Smooth muscle cell (in vitro differentiated cells): ENCODE data around the gene NTSR1. TPM values are rescaled to one million over a fixed set of nuclear protein-coding genes. Genes with fewer than 3 reads are reported as not detected.

Experiments
- DNase-seq: peaks from one replicate; lab custom pipeline; 2025; ENCODE audit not compliant: unreplicated experiment; lab: John Stamatoyannopoulos, UW
- H2AFZ ChIP-seq: fragments of 200-600 bp; sonication (generic); 2 replicates; pipeline ENCODE4 v1.6.0; 2016; ENCODE audit warnings: antibody characterized with exemption, low read depth, mild to moderate bottlenecking
- H3F3A ChIP-seq: fragments of 200-600 bp; sonication (generic); 2 replicates; pipeline ENCODE4 v1.6.0; 2017; ENCODE audit warnings: antibody characterized with exemption, low read depth
- H3K27ac ChIP-seq: fragments of 200-600 bp; sonication (generic); 2 replicates; pipeline ENCODE4 v1.5.1; 2016; ENCODE audit warnings: low read depth, mild to moderate bottlenecking
- H3K27me3 ChIP-seq: fragments of 200-600 bp; sonication (generic); 2 replicates; pipeline ENCODE4 v1.6.1; 2016; ENCODE audit warnings: low read depth, mild to moderate bottlenecking
- H3K36me3 ChIP-seq: fragments of 200-600 bp; sonication (generic); 2 replicates; pipeline ENCODE4 v1.5.1; 2016; ENCODE audit warnings: low read depth
- H3K4me1 ChIP-seq: fragments of 200-600 bp; sonication (generic); 2 replicates; pipeline ENCODE4 v1.5.1; 2016; ENCODE audit warnings: low read depth
- H3K4me2 ChIP-seq: fragments of 200-600 bp; sonication (generic); 2 replicates; pipeline ENCODE4 v1.6.0; 2016; ENCODE audit warnings: mild to moderate bottlenecking
- H3K4me3 ChIP-seq: fragments of 200-600 bp; sonication (generic); 2 replicates; pipeline ENCODE4 v1.5.1; 2016; ENCODE audit warnings: mild to moderate bottlenecking
- H3K79me2 ChIP-seq: fragments of 200-600 bp; sonication (generic); 2 replicates; pipeline ENCODE4 v1.6.0; 2016; ENCODE audit warnings: low read depth, mild to moderate bottlenecking
- H3K9ac ChIP-seq: fragments of 200-600 bp; sonication (generic); 2 replicates; pipeline ENCODE4 v1.6.0; 2016; ENCODE audit warnings: low read depth
- H3K9me3 ChIP-seq: fragments of 200-600 bp; sonication (generic); replicated peaks from 2 replicates; pipeline ENCODE4 v1.5.1; 2016; ENCODE audit warnings: low read depth
- H4K20me1 ChIP-seq: fragments of 200-600 bp; sonication (generic); 2 replicates; pipeline ENCODE4 v1.6.0; 2016; ENCODE audit warnings: low read depth
- CTCF ChIP-seq: fragments of 200-600 bp; sonication (generic); IDR thresholded peaks from 2 replicates; pipeline ENCODE4 v1.5.1; 2017; ENCODE audit warnings: borderline replicate concordance, mild to moderate bottlenecking, antibody characterized with exemption; ENCODE audit not compliant: insufficient read depth, poor library complexity, severe bottlenecking
- WGBS: methylation state at CpG from one replicate; pipeline ENCODE4 v1.1.7; 2016; ENCODE audit warnings: low lambda C conversion rate; 5-methylcytosine and 5-hydroxymethylcytosine counted together
- polyA plus RNA-seq: library from polyadenylated mRNA; unstranded; fragments of >200 nt; fragmentation: Nextera tagmentation; extraction: Ambion mirVana; gene quantifications from 2 replicates; pipeline ENCODE4 v1.2.1, GENCODE V29; 2016
- total RNA-seq: library from RNA; depleted of rRNA; stranded (reverse); fragments of >200 nt; gene quantifications from 2 replicates; pipeline ENCODE4 v1.2.3, GENCODE V29; 2014

NTSR1 gene
- total and polyA plus RNA-seq, 2 experiments from 2014 or later: 0.09 TPM; not detected in 1

DNA sequence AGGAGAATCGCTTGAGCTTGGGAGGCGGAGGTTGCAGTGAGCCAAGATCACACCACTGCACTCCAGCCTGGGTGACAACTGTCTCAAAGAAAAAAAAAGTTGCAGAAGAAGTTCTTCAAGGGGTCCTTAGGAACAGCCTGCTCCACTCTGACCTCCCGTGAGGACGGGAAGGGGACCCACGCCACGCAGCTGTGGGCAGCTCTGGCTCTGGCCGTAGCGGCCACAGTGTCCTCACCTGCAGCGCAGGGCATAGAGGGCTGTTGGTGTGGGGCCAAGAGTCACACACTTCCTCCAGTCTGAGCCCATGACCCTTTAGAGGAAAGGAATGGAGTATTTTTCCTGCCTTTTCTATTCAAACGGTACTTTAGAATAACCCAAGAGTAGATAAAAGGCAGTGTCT is 5.4 kb downstream of the NTSR1 start:
- H4K20me1 ChIP-seq: no peaks in the 10 kb centered on the region
- H3K4me3 ChIP-seq: no peak overlapping the region
- H3K9me3 ChIP-seq: no peaks in the 10 kb centered on the region
- no peak overlapping the region for H3K27ac ChIP-seq
- H3K4me2 ChIP-seq: no peak overlapping the region
- H3K79me2 ChIP-seq: no peaks in the 10 kb centered on the region
- peaks cover under 1% of the 10 kb centered on the region for H3K4me1 ChIP-seq
- WGBS: 96% methylated on average over 10 of the region's 10 CpGs
- DNase-seq: no peak
- H3K27me3 ChIP-seq: peaks cover 30% of the 10 kb centered on the region
- no peaks in the 10 kb centered on the region for H3K36me3 ChIP-seq
- no peak overlapping the region for H3K9ac ChIP-seq
- no peaks in the 10 kb centered on the region for H3F3A ChIP-seq
- TF ChIP-seq CTCF: no peak
- H2AFZ ChIP-seq: no peak overlapping the region

DNA sequence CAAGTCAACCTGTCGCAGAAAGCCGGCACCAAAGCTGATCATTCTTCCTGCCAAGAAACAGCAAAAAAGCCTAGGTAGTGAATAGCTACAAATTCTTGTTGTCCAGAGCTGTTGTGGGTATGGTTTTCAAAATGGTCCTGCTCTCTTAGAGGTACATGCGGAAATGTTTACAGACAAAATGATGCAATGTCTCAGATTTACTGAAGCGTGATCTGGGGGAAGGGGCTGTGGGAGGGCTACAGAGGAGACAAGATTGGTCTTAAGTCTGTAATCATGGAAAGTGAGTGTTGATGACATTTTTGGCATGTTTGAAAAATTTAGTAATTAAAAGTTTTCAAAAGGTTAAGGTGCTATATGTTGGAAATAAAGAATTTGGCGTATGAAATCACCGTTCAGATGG is 6.2 kb downstream of the NTSR1 start:
- Histone ChIP-seq H3K4me3 (no peak overlapping the region), H3K9me3 (no peaks in the 10 kb centered on the region), H2AFZ (no peak overlapping the region), H3K27ac (no peak overlapping the region), H3K4me1 (no peaks in the 10 kb centered on the region), H3K79me2 (no peaks in the 10 kb centered on the region), H3K36me3 (no peaks in the 10 kb centered on the region), H3K27me3 (peaks cover 22% of the 10 kb centered on the region), H4K20me1 (no peaks in the 10 kb centered on the region), H3K9ac (no peak overlapping the region), H3K4me2 (no peak overlapping the region), H3F3A (no peaks in the 10 kb centered on the region)
- no peak for TF ChIP-seq CTCF
- DNase-seq: no peak
- WGBS: 93% methylated on average over 6 of the region's 6 CpGs

- Histone ChIP-seq H4K20me1 (no peaks in the 10 kb centered on the region), H3K27ac (no peak overlapping the region), H3K4me3 (no peak overlapping the region), H3K4me2 (no peak overlapping the region), H3K36me3 (no peaks in the 10 kb centered on the region), H3K4me1 (no peaks in the 10 kb centered on the region), H3K27me3 (peaks cover 18% of the 10 kb centered on the region), H3K9ac (no peak overlapping the region), H2AFZ (no peak overlapping the region), H3K9me3 (no peaks in the 10 kb centered on the region), H3F3A (no peaks in the 10 kb centered on the region), H3K79me2 (no peaks in the 10 kb centered on the region)
- no peak for TF ChIP-seq CTCF
- 96% methylated on average over 10 of the region's 10 CpGs for WGBS
- no peak for DNase-seq
Observed at GRCh38 chr20:62715201-62715600, 6.6 kb downstream of the NTSR1 start.

DNA sequence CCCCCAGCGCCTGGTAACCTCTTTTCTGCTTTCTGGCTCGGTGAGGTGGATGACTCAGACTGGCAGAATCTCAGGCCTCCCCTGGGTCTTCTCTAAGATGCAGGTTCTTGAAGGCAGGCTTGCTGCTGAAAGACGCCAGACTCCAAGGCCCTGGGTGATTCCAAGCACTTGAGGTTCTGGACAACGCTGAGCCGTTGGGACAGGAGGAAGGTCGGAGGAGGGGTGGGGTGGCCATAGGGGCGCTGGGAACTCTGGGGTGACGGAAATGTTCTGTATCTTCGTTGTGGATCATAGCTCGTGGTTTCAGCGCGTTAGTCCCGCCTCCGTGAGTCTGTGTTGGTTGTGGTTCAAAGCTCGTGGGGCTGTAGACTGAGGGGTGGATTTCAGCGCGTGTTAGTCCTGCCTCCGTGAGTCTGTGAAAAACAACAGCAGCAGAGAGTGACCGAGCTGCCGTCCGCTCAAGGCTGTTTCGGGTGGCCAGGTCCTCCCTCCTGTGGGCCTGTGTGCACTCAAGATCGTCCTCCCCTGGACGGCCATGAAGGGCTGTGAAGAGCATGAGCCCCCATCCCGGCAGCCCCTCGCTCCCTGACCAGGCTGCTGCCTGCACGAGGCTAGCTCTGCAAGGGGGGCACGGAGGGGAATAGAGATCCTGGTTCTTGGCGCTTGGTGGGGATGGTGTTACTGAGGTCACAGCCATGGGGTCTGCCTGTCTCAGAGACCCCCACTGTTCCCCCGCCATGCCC is 7.7 kb downstream of the NTSR1 start:
- H3K4me1 ChIP-seq: no peaks in the 10 kb centered on the region
- H3K4me3 ChIP-seq: no peak overlapping the region
- H3K9me3 ChIP-seq: no peaks in the 10 kb centered on the region
- WGBS: 68% methylated on average over 30 of the region's 30 CpGs
- DNase-seq: no peak
- H2AFZ ChIP-seq: no peak overlapping the region
- H3F3A ChIP-seq: no peaks in the 10 kb centered on the region
- H4K20me1 ChIP-seq: no peaks in the 10 kb centered on the region
- no peaks in the 10 kb centered on the region for H3K36me3 ChIP-seq
- no peak for TF ChIP-seq CTCF
- no peak overlapping the region for H3K27ac ChIP-seq
- peaks cover 10% of the 10 kb centered on the region for H3K27me3 ChIP-seq
- H3K79me2 ChIP-seq: no peaks in the 10 kb centered on the region
- no peak overlapping the region for H3K9ac ChIP-seq
- H3K4me2 ChIP-seq: no peak overlapping the region
